ENCODE results near the gene C1QTNF2. TPM values are rescaled to one million over a fixed set of nuclear protein-coding genes. Genes with fewer than 3 reads are reported as not detected.
A peak's percentile ranks its signal among the peaks of the same experiment; 100 is the strongest.

Gene C1QTNF2
- total RNA-seq, 5 donors from 2014 or later (not counting 1 experiment from before 2014, with no cell fraction given) = not detected

GRCh38 chr5:160377651-160378050, 7.2 kb upstream of the C1QTNF2 start:
- DNase-seq (no peak), ATAC-seq (replicated peaks in 1 of 4) (no peak)
- Histone ChIP-seq H3K9me3 (no peaks in the 10 kb centered on the region), H3K27me3 (replicated peaks in 1 of 2; ENCODE audit: control insufficient read depth in 2 of 2, extremely low read depth in 1 of 2, insufficient read depth in 2 of 2, low read length in 1 of 2) (no peaks in the 10 kb centered on the region), H3K36me3 (ENCODE audit: control insufficient read depth in 2 of 2, extremely low read depth in 1 of 2, insufficient read depth in 1 of 2, low read length in 1 of 2) (no peaks in the 10 kb centered on the region), H3K4me1 (ENCODE audit: control insufficient read depth in 1 of 2, extremely low read depth in 1 of 2, insufficient read depth in 2 of 2, low read length in 2 of 2) (no peaks in the 10 kb centered on the region), H3K4me3 (ENCODE audit: control insufficient read depth in 1 of 2, extremely low read depth in 1 of 2, low read length in 1 of 2) (no peak overlapping the region), H3K27ac (ENCODE audit: low read length) (no peak overlapping the region)
- H3K27ac Mint-ChIP-seq = no peak overlapping the region
- WGBS (ENCODE audit: insufficient coverage) = 67% methylated on average over 1 of the region's 5 CpGs
- no peaks in the 10 kb centered on the region for H3K36me3 Mint-ChIP-seq
- no peak overlapping the region for H3K4me3 Mint-ChIP-seq
- peaks cover 37 to 47% of the 10 kb centered on the region in 2 donors for H3K27me3 Mint-ChIP-seq
- ChIA-PET POLR2A (interaction anchor here in 1 of 2 donors (0.7 kb wide), 1 partner anchor 343 kb away, joined by 3 read pairs; no protein-coding TSS in a partner anchor), CTCF (interaction anchor here (0.6 to 1.1 kb wide), 6 partner anchors 13 to 542 kb away, joined by 4 to 6 read pairs (median 5); no protein-coding TSS in a partner anchor)
- H3K4me1 Mint-ChIP-seq = no peaks in the 10 kb centered on the region
- H3K9me3 Mint-ChIP-seq = no peaks in the 10 kb centered on the region

GRCh38 chr5:160376416-160376815, 6.0 kb upstream of the C1QTNF2 start:
- CTCF ChIA-PET = interaction anchor here (0.6 to 1.1 kb wide), 2 partner anchors 47 to 355 kb away, joined by 4 to 16 read pairs; no protein-coding TSS in a partner anchor

GRCh38 chr5:160375701-160376100, 5.3 kb upstream of the C1QTNF2 start:
- ChIA-PET POLR2A (no interaction called here), CTCF (no interaction called here)
- H3K9me3 ChIP-seq = no peaks in the 10 kb centered on the region
- peaks cover 0 to 6% of the 10 kb centered on the region in 2 experiments for H3K27me3 ChIP-seq (replicated peaks in 1 of 2; ENCODE audit: control insufficient read depth in 2 of 2, extremely low read depth in 1 of 2, insufficient read depth in 2 of 2, low read length in 1 of 2)
- H3K4me3 ChIP-seq (ENCODE audit: control insufficient read depth in 1 of 2, extremely low read depth in 1 of 2, low read length in 1 of 2) = no peak overlapping the region
- Mint-ChIP-seq H3K36me3 (no peaks in the 10 kb centered on the region), H3K4me3 (no peak overlapping the region), H3K9me3 (no peaks in the 10 kb centered on the region), H3K27me3 (peaks cover 49 to 56% of the 10 kb centered on the region in 2 donors), H3K27ac (no peak overlapping the region), H3K4me1 (peaks cover 0 to 4% (median 1%) of the 10 kb centered on the region in 3 donors)
- WGBS (ENCODE audit: insufficient coverage) = no CpG with 5 or more reads among the region's 2 CpGs
- H3K36me3 ChIP-seq (ENCODE audit: control insufficient read depth in 2 of 2, extremely low read depth in 1 of 2, insufficient read depth in 1 of 2, low read length in 1 of 2) = no peaks in the 10 kb centered on the region
- no peak for ATAC-seq (replicated peaks in 1 of 4)
- H3K27ac ChIP-seq (ENCODE audit: low read length) = no peak overlapping the region
- peaks cover 0 to under 1% of the 10 kb centered on the region in 2 experiments for H3K4me1 ChIP-seq (ENCODE audit: control insufficient read depth in 1 of 2, extremely low read depth in 1 of 2, insufficient read depth in 2 of 2, low read length in 2 of 2)
- no peak for DNase-seq

More at GRCh38 chr5:160376416-160376815, 6.0 kb upstream of the C1QTNF2 start:
- Mint-ChIP-seq H3K9me3 (no peaks in the 10 kb centered on the region), H3K27ac (no peak overlapping the region), H3K4me1 (no peaks in the 10 kb centered on the region), H3K27me3 (peaks cover 45 to 49% of the 10 kb centered on the region in 2 donors), H3K36me3 (no peaks in the 10 kb centered on the region), H3K4me3 (no peak overlapping the region)
- Histone ChIP-seq H3K4me3 (ENCODE audit: control insufficient read depth in 1 of 2, extremely low read depth in 1 of 2, low read length in 1 of 2) (no peak overlapping the region), H3K27me3 (replicated peaks in 1 of 2; ENCODE audit: control insufficient read depth in 2 of 2, extremely low read depth in 1 of 2, insufficient read depth in 2 of 2, low read length in 1 of 2) (no peaks in the 10 kb centered on the region), H3K36me3 (ENCODE audit: control insufficient read depth in 2 of 2, extremely low read depth in 1 of 2, insufficient read depth in 1 of 2, low read length in 1 of 2) (no peaks in the 10 kb centered on the region), H3K27ac (ENCODE audit: low read length) (no peak overlapping the region), H3K9me3 (no peaks in the 10 kb centered on the region), H3K4me1 (ENCODE audit: control insufficient read depth in 1 of 2, extremely low read depth in 1 of 2, insufficient read depth in 2 of 2, low read length in 2 of 2) (no peaks in the 10 kb centered on the region)
- no peak for ATAC-seq (replicated peaks in 1 of 4)
- POLR2A ChIA-PET = interaction anchor here in 1 of 2 donors (0.6 kb wide), 1 partner anchor 192 kb away, joined by 7 read pairs; no protein-coding TSS in a partner anchor
- DNase-seq = no peak

GRCh38 chr5:160375166-160375565, 4.7 kb upstream of the C1QTNF2 start:
- Mint-ChIP-seq H3K4me3 (no peak overlapping the region), H3K9me3 (no peaks in the 10 kb centered on the region), H3K27ac (no peak overlapping the region), H3K4me1 (peaks cover 0 to 6% (median 6%) of the 10 kb centered on the region in 3 donors), H3K36me3 (no peaks in the 10 kb centered on the region), H3K27me3 (peaks cover 51 to 59% of the 10 kb centered on the region in 2 donors)
- no peak overlapping the region for H3K27ac ChIP-seq (ENCODE audit: low read length)
- ChIA-PET POLR2A (no interaction called here), CTCF (no interaction called here)
- ATAC-seq (replicated peaks in 1 of 4) (no peak), DNase-seq (no peak)
- H3K9me3 ChIP-seq = no peaks in the 10 kb centered on the region
- H3K4me1 ChIP-seq (ENCODE audit: control insufficient read depth in 1 of 2, extremely low read depth in 1 of 2, insufficient read depth in 2 of 2, low read length in 2 of 2) = peaks cover 0 to 6% of the 10 kb centered on the region in 2 experiments
- H3K27me3 ChIP-seq (replicated peaks in 1 of 2; ENCODE audit: control insufficient read depth in 2 of 2, extremely low read depth in 1 of 2, insufficient read depth in 2 of 2, low read length in 1 of 2) = peaks cover 0 to 11% of the 10 kb centered on the region in 2 experiments
- H3K4me3 ChIP-seq (ENCODE audit: control insufficient read depth in 1 of 2, extremely low read depth in 1 of 2, low read length in 1 of 2) = no peak overlapping the region
- H3K36me3 ChIP-seq (ENCODE audit: control insufficient read depth in 2 of 2, extremely low read depth in 1 of 2, insufficient read depth in 1 of 2, low read length in 1 of 2) = no peaks in the 10 kb centered on the region

GRCh38 chr5:160371294-160371693, 868 bp upstream of the C1QTNF2 start:
- ATAC-seq (replicated peaks in 1 of 4) = no peak
- H3K4me3 Mint-ChIP-seq = peak overlapping the region in 2 of 3 donors; percentile 61 to 64

GRCh38 chr5:160370713-160371034, 248 bp upstream of the C1QTNF2 start:
- no peak for DNase-seq
- Histone ChIP-seq H3K36me3 (ENCODE audit: control insufficient read depth in 2 of 2, extremely low read depth in 1 of 2, insufficient read depth in 1 of 2, low read length in 1 of 2) (no peaks in the 10 kb centered on the region), H3K4me1 (ENCODE audit: control insufficient read depth in 1 of 2, extremely low read depth in 1 of 2, insufficient read depth in 2 of 2, low read length in 2 of 2) (peaks cover 0 to 9% of the 10 kb centered on the region in 2 experiments), H3K27me3 (replicated peaks in 1 of 2; ENCODE audit: control insufficient read depth in 2 of 2, extremely low read depth in 1 of 2, insufficient read depth in 2 of 2, low read length in 1 of 2) (peaks cover 0 to 31% of the 10 kb centered on the region in 2 experiments), H3K4me3 (ENCODE audit: control insufficient read depth in 1 of 2, extremely low read depth in 1 of 2, low read length in 1 of 2) (peak overlapping the region in 1 of 2 donors; percentile 60), H3K27ac (ENCODE audit: low read length) (no peak overlapping the region), H3K9me3 (no peaks in the 10 kb centered on the region)
- ChIA-PET POLR2A (no interaction called here), CTCF (interaction anchor here in 1 of 2 donors (1.3 kb wide), 1 partner anchor 24 kb away, joined by 4 read pairs; no protein-coding TSS in a partner anchor)
- 67% methylated on average over 12 of the region's 12 CpGs for WGBS (ENCODE audit: insufficient coverage)
- H3K27me3 Mint-ChIP-seq = peaks cover 66 to 79% of the 10 kb centered on the region in 2 donors
- peaks cover 10 to 18% (median 18%) of the 10 kb centered on the region in 3 donors for H3K4me1 Mint-ChIP-seq
- H3K27ac Mint-ChIP-seq = no peak overlapping the region
- H3K4me3 Mint-ChIP-seq = peak overlapping the region; percentile 52 to 64 (median 61)
- no peaks in the 10 kb centered on the region for H3K36me3 Mint-ChIP-seq
- no peak for ATAC-seq (replicated peaks in 1 of 4)
- H3K9me3 Mint-ChIP-seq = no peaks in the 10 kb centered on the region

More at GRCh38 chr5:160371294-160371693, 868 bp upstream of the C1QTNF2 start:
- no peaks in the 10 kb centered on the region for H3K36me3 ChIP-seq (ENCODE audit: control insufficient read depth in 2 of 2, extremely low read depth in 1 of 2, insufficient read depth in 1 of 2, low read length in 1 of 2)
- no peak overlapping the region for H3K4me3 ChIP-seq (ENCODE audit: control insufficient read depth in 1 of 2, extremely low read depth in 1 of 2, low read length in 1 of 2)
- H3K27me3 ChIP-seq (replicated peaks in 1 of 2; ENCODE audit: control insufficient read depth in 2 of 2, extremely low read depth in 1 of 2, insufficient read depth in 2 of 2, low read length in 1 of 2) = peaks cover 0 to 30% of the 10 kb centered on the region in 2 experiments
- POLR2A ChIA-PET = no interaction called here
- no peak overlapping the region for H3K27ac ChIP-seq (ENCODE audit: low read length)
- CTCF ChIA-PET = interaction anchor here in 1 of 2 donors (0.7 kb wide), 1 partner anchor 406 kb away, joined by 3 read pairs; no protein-coding TSS in a partner anchor
- no peaks in the 10 kb centered on the region for H3K9me3 Mint-ChIP-seq
- DNase-seq = no peak
- peaks cover 10 to 18% (median 18%) of the 10 kb centered on the region in 3 donors for H3K4me1 Mint-ChIP-seq
- peaks cover 0 to 9% of the 10 kb centered on the region in 2 experiments for H3K4me1 ChIP-seq (ENCODE audit: control insufficient read depth in 1 of 2, extremely low read depth in 1 of 2, insufficient read depth in 2 of 2, low read length in 2 of 2)
- no peaks in the 10 kb centered on the region for H3K9me3 ChIP-seq
- H3K27ac Mint-ChIP-seq = no peak overlapping the region
- peaks cover 64 to 75% of the 10 kb centered on the region in 2 donors for H3K27me3 Mint-ChIP-seq
- H3K36me3 Mint-ChIP-seq = no peaks in the 10 kb centered on the region
